ENCODE data around the gene ABCC9. TPM values are rescaled to one million over a fixed set of nuclear protein-coding genes. Genes with fewer than 3 reads are reported as not detected.

ABCC9 gene
- total RNA-seq, 1 experiment from 2014 or later = 0.03 TPM

- DNase-seq (ENCODE audit: low read depth, low spot score) = no peak
- ATAC-seq = no peak
- H3K4me3 ChIP-seq (ENCODE audit: low read depth in 2 of 2, low read length in 2 of 2) = no peak overlapping the region
- CTCF ChIA-PET = no interaction called here
- no peak for TF ChIP-seq TCF7L2 (IDR thresholded peaks at IDR 0.05; ENCODE audit: low read depth, low read length)
- no peak for TF ChIP-seq POLR2AphosphoS5 (IDR thresholded peaks at IDR 0.05; ENCODE audit: low read depth, low read length)
- no TSS peak for BruUV-seq (replicated peaks)
- POLR2A ChIA-PET = no interaction called here
- in situ Hi-C loops (cut with HindIII; ENCODE audit: low pct_unique_long_range_greater_than_20kb, low sequenced_read_pairs) = no loop called here
- intact Hi-C loops (cut with micrococcal nuclease; ENCODE audit: unreplicated experiment) = no loop called here
- H3K9me3 ChIP-seq (ENCODE audit: control insufficient read depth, insufficient read depth, low read depth, low read length) = no peaks in the 10 kb centered on the region
- H3K4me1 ChIP-seq (ENCODE audit: control insufficient read depth, insufficient read depth, low read length) = no peaks in the 10 kb centered on the region
- H3K27ac ChIP-seq (ENCODE audit: low read length) = no peak overlapping the region
- H3K36me3 ChIP-seq (ENCODE audit: control insufficient read depth, insufficient read depth, low read length) = no peaks in the 10 kb centered on the region
- H3K27me3 ChIP-seq (ENCODE audit: control insufficient read depth, insufficient read depth, low read length) = no peaks in the 10 kb centered on the region
These were observed 89.0 kb downstream of the ABCC9 start for GRCh38 chr12:21852251-21852650.

- no peaks in the 10 kb centered on the region for H3K9me3 ChIP-seq (ENCODE audit: control insufficient read depth, insufficient read depth, low read depth, low read length)
- ChIA-PET POLR2A (no interaction called here), CTCF (no interaction called here)
- ATAC-seq (no peak), DNase-seq (ENCODE audit: low read depth, low spot score) (no peak)
- no peaks in the 10 kb centered on the region for H3K4me1 ChIP-seq (ENCODE audit: control insufficient read depth, insufficient read depth, low read length)
- no peaks in the 10 kb centered on the region for H3K27me3 ChIP-seq (ENCODE audit: control insufficient read depth, insufficient read depth, low read length)
- H3K36me3 ChIP-seq (ENCODE audit: control insufficient read depth, insufficient read depth, low read length) = no peaks in the 10 kb centered on the region
- intact Hi-C loops (cut with micrococcal nuclease; ENCODE audit: unreplicated experiment) = no loop called here
- BruUV-seq (replicated peaks) = no TSS peak
- no peak for TF ChIP-seq POLR2AphosphoS5 (IDR thresholded peaks at IDR 0.05; ENCODE audit: low read depth, low read length)
- no peak for TF ChIP-seq TCF7L2 (IDR thresholded peaks at IDR 0.05; ENCODE audit: low read depth, low read length)
- TF ChIP-seq CTCF (IDR thresholded peaks at IDR 0.05) = no peak
- no peak for TF ChIP-seq SIN3A (IDR thresholded peaks at IDR 0.05; ENCODE audit: borderline replicate concordance, insufficient read depth, low read depth, low read length)
- TF ChIP-seq REST (IDR thresholded peaks at IDR 0.05; ENCODE audit: insufficient read depth in 1 of 2, low read depth in 2 of 2, low read length in 1 of 2) = no peak
- no peak overlapping the region for H3K27ac ChIP-seq (ENCODE audit: low read length)
- no peak overlapping the region for H3K4me3 ChIP-seq (ENCODE audit: low read depth in 2 of 2, low read length in 2 of 2)
- in situ Hi-C loops (cut with HindIII; ENCODE audit: low pct_unique_long_range_greater_than_20kb, low sequenced_read_pairs) = no loop called here
These were observed 90.1 kb downstream of the ABCC9 start for GRCh38 chr12:21851151-21851550.

- CTCF ChIA-PET = no interaction called here
- Histone ChIP-seq H3K27ac (ENCODE audit: low read length) (no peak overlapping the region), H3K9me3 (ENCODE audit: control insufficient read depth, insufficient read depth, low read depth, low read length) (no peaks in the 10 kb centered on the region), H3K36me3 (ENCODE audit: control insufficient read depth, insufficient read depth, low read length) (no peaks in the 10 kb centered on the region), H3K4me3 (ENCODE audit: low read depth in 2 of 2, low read length in 2 of 2) (no peak overlapping the region), H3K4me1 (ENCODE audit: control insufficient read depth, insufficient read depth, low read length) (no peaks in the 10 kb centered on the region), H3K27me3 (ENCODE audit: control insufficient read depth, insufficient read depth, low read length) (no peaks in the 10 kb centered on the region)
- POLR2A ChIA-PET = no interaction called here
- in situ Hi-C loops (cut with HindIII; ENCODE audit: low pct_unique_long_range_greater_than_20kb, low sequenced_read_pairs) (no loop called here), intact Hi-C loops (cut with micrococcal nuclease; ENCODE audit: unreplicated experiment) (no loop called here)
- no peak for ATAC-seq
- DNase-seq (ENCODE audit: low read depth, low spot score) = no peak
- no TSS peak for BruUV-seq (replicated peaks)
- TF ChIP-seq TCF7L2 (IDR thresholded peaks at IDR 0.05; ENCODE audit: low read depth, low read length) (no peak), CTCF (IDR thresholded peaks at IDR 0.05) (no peak), REST (IDR thresholded peaks at IDR 0.05; ENCODE audit: insufficient read depth in 1 of 2, low read depth in 2 of 2, low read length in 1 of 2) (no peak), SIN3A (IDR thresholded peaks at IDR 0.05; ENCODE audit: borderline replicate concordance, insufficient read depth, low read depth, low read length) (no peak), POLR2AphosphoS5 (IDR thresholded peaks at IDR 0.05; ENCODE audit: low read depth, low read length) (no peak)
These were observed 90.8 kb downstream of the ABCC9 start for GRCh38 chr12:21850419-21850818.
